A549 (cell line): ENCODE data around the gene PAXX. TPM values are rescaled to one million over a fixed set of nuclear protein-coding genes. Genes with fewer than 3 reads are reported as not detected.

Source experiments
- ATAC-seq, 2 experiments: fragments of 200-7000 bp in 1 of 2; fragments of >200 bp in 1 of 2; cut with Nextera tagmentation in 1 of 2; cut with Tn5 transposase in 1 of 2; 3 replicates each; pipeline versions ENCODE4 v1.8.0 to v1.9.1; 2018 to 2020; ENCODE audit warnings: mild to moderate bottlenecking in 1 of 2, moderate library complexity in 1 of 2
- CTCF ChIA-PET: fragments of 300-600 bp; sonication (Branson Sonifier 250); formaldehyde crosslinking; extraction: SDS; loops from one replicate; lab custom pipeline; 2021; ENCODE audit warnings: antibody characterized with exemption, inconsistent platforms; lab: Yijun Ruan, JAX
- POLR2A ChIA-PET: fragments of 350-600 bp; formaldehyde crosslinking; extraction: SDS; loops from one replicate; lab custom pipeline; 2021; ENCODE audit warnings: antibody characterized with exemption, inconsistent platforms; lab: Yijun Ruan, JAX
- DNase-seq, 2 experiments: peaks; one replicate each; pipeline versions ENCODE4 v3.0.0 to v3.0.0-alpha.2; 2011 to 2016; ENCODE audit warnings: low read depth in 1 of 2, low spot score in 1 of 2
- FAIRE-seq: peaks from 2 replicates; lab custom pipeline; 2011; peaks lifted over from hg19 to GRCh38; lab: Jason Lieb, UNC
- H3K27ac ChIP-seq, 2 experiments: fragments of >200 bp; sonication (Bioruptor Twin); formaldehyde crosslinking; 3 replicates each; pipeline ENCODE4 v1.5.1; 2016 to 2017
- H3K4me1 ChIP-seq: fragments of >200 bp; sonication (Bioruptor Twin); formaldehyde crosslinking; 3 replicates; pipeline ENCODE4 v1.6.1; 2016
- H3K4me2 ChIP-seq: fragments of >200 bp; sonication (Bioruptor Twin); formaldehyde crosslinking; 3 replicates; pipeline ENCODE4 v1.6.1; 2016
- H3K4me3 ChIP-seq: fragments of >200 bp; sonication (Bioruptor Twin); formaldehyde crosslinking; 3 replicates; pipeline ENCODE4 v1.5.1; 2016
- H3K9me3 ChIP-seq: fragments of >200 bp; sonication (Bioruptor Twin); formaldehyde crosslinking; 3 replicates; pipeline ENCODE4 v1.6.1; 2016
- FOSL2 ChIP-seq, 2 experiments: fragments of 450-650 bp in 1 of 2; fragments of >200 bp in 1 of 2; sonication (Bioruptor Twin) in 1 of 2; formaldehyde crosslinking; IDR thresholded peaks; 2 replicates each; pipeline versions ENCODE4 v1.5.0 to v1.6.1; 2016 to 2020; ENCODE audit warnings: mild to moderate bottlenecking in 1 of 2, moderate library complexity in 1 of 2
- HOXB5 ChIP-seq: fragments of 250-450 bp; sonication (Bioruptor Pico); IDR thresholded peaks from 2 replicates; pipeline ENCODE4 v1.5.0; 2020; ENCODE audit warnings: mild to moderate bottlenecking, moderate library complexity
- JUNB ChIP-seq: fragments of >200 bp; sonication (Bioruptor Twin); formaldehyde crosslinking; IDR thresholded peaks from 2 replicates; pipeline ENCODE4 v1.6.1; 2016
- MAFK ChIP-seq: fragments of 450-650 bp; IDR thresholded peaks from 2 replicates; pipeline ENCODE4 v1.6.1; 2014; ENCODE audit not compliant: partially characterized antibody
- MYC ChIP-seq: IDR thresholded peaks from 2 replicates; pipeline ENCODE4 v1.6.1; 2012; ENCODE audit warnings: mild to moderate bottlenecking, inconsistent platforms, low read length, improper control_type of control experiment, borderline replicate concordance
- POLR2A ChIP-seq: IDR thresholded peaks from 2 replicates; pipeline ENCODE4 v1.6.1; 2012; ENCODE audit warnings: mild to moderate bottlenecking, low read length
- POLR2AphosphoS2 ChIP-seq: conservative IDR thresholded peaks from 2 replicates; pipeline ENCODE4 v1.6.1; 2012; ENCODE audit warnings: low read length, improper control_type of control experiment, inconsistent platforms
- RAD21 ChIP-seq, 2 experiments: fragments of >200 bp in 1 of 2; sonication (Bioruptor Twin) in 1 of 2; formaldehyde crosslinking in 1 of 2; IDR thresholded peaks in 1 of 2; conservative IDR thresholded peaks in 1 of 2; 2 replicates in 1 of 2; 3 replicates in 1 of 2; pipeline ENCODE4 v1.6.1; 2012 to 2018; ENCODE audit warnings: inconsistent platforms in 1 of 2
- RNF2 ChIP-seq: fragments of 200-600 bp; sonication (generic); IDR thresholded peaks from 2 replicates; pipeline ENCODE4 v1.6.1; 2016; ENCODE audit warnings: low read depth, mild to moderate bottlenecking, antibody characterized with exemption, moderate library complexity, borderline replicate concordance
- TFCP2L1 ChIP-seq: fragments of 250-450 bp; sonication (Bioruptor Pico); IDR thresholded peaks from 2 replicates; pipeline ENCODE4 v1.5.0; 2021; ENCODE audit warnings: mild to moderate bottlenecking
- WGBS: methylation state at CpG from one replicate; pipeline ENCODE4 v1.1.6; 2017; ENCODE audit errors: missing lambda C conversion rate; 5-methylcytosine and 5-hydroxymethylcytosine counted together
- polyA plus RNA-seq, 4 experiments: library from polyadenylated mRNA; depleted of rRNA in 3 of 4; stranded (reverse); fragments of >200 nt; fragmentation: RNase III in 1 of 4; extraction: RNeasy Plus Mini Kit Qiagen cat#74134 plus additional on column Dnase treatment in 1 of 4; gene quantifications; 2 replicates in 3 of 4; 3 replicates in 1 of 4; pipeline ENCODE4 v1.2.3, GENCODE V29; 2011 to 2017
- TF ChIP-seq, protein P1 (sequence below): fragments of >200 bp; sonication (Bioruptor Twin); formaldehyde crosslinking; IDR thresholded peaks from 2 replicates; pipeline ENCODE4 v1.6.1; 2016
- TF ChIP-seq, protein P2 (sequence below): fragments of 250-450 bp; sonication (Bioruptor Pico); IDR thresholded peaks from 2 replicates; pipeline ENCODE4 v1.5.0; 2021; ENCODE audit warnings: mild to moderate bottlenecking, moderate library complexity, borderline replicate concordance
- TF ChIP-seq, protein P3 (sequence below): fragments of 150-350 bp; IDR thresholded peaks from 2 replicates; pipeline ENCODE4 v1.6.1; 2014; ENCODE audit warnings: low read depth, mild to moderate bottlenecking, low read length
- TF ChIP-seq, protein P4 (sequence below): IDR thresholded peaks from 2 replicates; pipeline ENCODE4 v1.6.1; 2012
- TF ChIP-seq, protein P5 (sequence below): IDR thresholded peaks from 2 replicates; pipeline ENCODE4 v1.6.1; 2012; ENCODE audit warnings: low read depth, borderline replicate concordance

PAXX gene
- polyA plus RNA-seq, 2 of the 4 experiments (the other 2 are of a cell fraction), result 15.6 to 53.2 TPM

DNA sequence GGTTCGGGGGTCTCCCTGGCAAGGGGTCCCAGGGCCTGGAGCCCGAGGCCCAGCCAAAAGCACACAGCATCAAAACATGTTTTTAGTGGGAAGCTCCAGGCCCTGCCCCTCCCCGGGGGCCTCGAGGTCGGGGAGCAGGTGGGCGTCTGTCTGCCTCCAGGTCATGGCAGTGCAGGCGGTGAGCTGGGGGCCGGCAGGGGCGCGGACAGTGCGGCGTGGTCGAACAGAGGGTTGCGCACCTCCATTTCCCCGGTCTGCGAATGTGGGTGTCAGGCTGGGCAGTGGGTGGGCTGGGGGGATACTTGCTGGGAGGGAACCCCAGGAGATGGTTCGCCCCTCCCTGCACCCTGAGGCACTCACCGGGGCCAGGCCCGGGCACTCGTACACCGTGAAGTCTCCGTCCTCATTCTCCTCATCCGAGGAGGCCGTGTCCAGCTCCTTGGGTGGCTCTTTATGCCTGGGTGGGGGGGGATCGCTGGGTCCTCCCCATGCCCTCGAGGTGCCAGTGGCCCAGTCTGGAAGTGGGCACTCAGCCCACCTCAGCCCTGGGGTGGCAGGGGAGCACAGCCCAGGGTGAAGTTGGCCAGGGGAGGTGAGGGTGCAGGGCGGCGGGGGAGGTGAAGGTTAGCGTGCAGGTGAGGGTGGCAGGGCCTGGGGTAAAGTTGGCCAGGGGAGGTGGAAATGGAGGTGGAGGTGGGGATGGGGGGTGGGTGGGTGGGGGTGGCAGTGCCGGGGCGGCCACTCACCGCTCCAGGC, 47.6 kb downstream of the PAXX start:
- CTCF ChIA-PET, result interaction anchor here (0.8 to 20.4 kb wide), 7 partner anchors 8 to 91 kb away, joined by 3 to 282 read pairs (median 5); partner anchors contain the start of genes ABCA2, C8G, FBXW5 and LCN12
- Histone ChIP-seq H3K4me2 (no peak overlapping the region), H3K27ac (no peak overlapping the region), H3K4me3 (no peak overlapping the region), H3K4me1 (peaks cover 19% of the 10 kb centered on the region), H3K9me3 (no peaks in the 10 kb centered on the region)
- DNase-seq, result no peak
- 88% methylated on average over 25 of the region's 32 CpGs for WGBS
- TF ChIP-seq FOSL2 (IDR thresholded peaks at IDR 0.05), result no peak
- no peak for TF ChIP-seq FOSL2 (CRISPR knock-in tag; IDR thresholded peaks at IDR 0.05)
- TF ChIP-seq MAFK, result no peak
- no peak for TF ChIP-seq TFCP2L1 (CRISPR knock-in tag)
- TF ChIP-seq, protein P1, sequence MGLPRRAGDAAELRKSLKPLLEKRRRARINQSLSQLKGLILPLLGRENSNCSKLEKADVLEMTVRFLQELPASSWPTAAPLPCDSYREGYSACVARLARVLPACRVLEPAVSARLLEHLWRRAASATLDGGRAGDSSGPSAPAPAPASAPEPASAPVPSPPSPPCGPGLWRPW, result no peak
- POLR2A ChIA-PET, result no interaction called here
- FAIRE-seq, result no peak
- no peak for ATAC-seq

DNA sequence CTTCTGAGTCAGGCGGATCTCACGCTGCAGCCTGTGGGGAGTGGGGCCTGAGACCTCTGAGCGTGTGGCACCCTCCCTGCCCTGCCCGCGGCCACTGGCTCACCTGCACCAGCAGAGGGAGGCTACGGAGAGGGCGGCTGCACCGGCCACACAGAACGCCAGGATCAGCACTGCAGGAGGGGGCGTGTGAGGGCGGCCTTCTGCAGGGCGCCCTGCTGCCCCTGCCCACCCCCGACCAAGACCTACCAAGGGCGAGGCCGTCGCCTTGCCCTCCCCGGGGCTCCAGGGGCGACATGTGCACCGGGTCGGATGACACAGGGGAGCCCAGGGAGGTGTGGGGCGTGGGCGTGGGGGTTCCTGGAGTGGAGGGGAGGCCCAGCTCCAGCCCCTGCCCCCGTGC, 48.3 kb downstream of the PAXX start:
- ChIA-PET CTCF (interaction anchor here (8.2 to 20.4 kb wide), 3 partner anchors 17 to 92 kb away, joined by 169 to 282 read pairs (median 207); partner anchors contain the start of genes ABCA2, C8G, FBXW5 and LCN12), POLR2A (no interaction called here)
- WGBS, result 85% methylated on average over 14 of the region's 23 CpGs
- no peak overlapping the region for H3K27ac ChIP-seq
- H3K4me2 ChIP-seq, result no peak overlapping the region
- H3K9me3 ChIP-seq, result no peaks in the 10 kb centered on the region
- peaks cover 16% of the 10 kb centered on the region for H3K4me1 ChIP-seq
- TF ChIP-seq JUNB (no peak), HOXB5 (CRISPR knock-in tag) (no peak), RAD21 (conservative IDR thresholded peaks at IDR 0.05 in 1 of 2, IDR thresholded peaks at IDR 0.05 in 1 of 2) (no peak), RNF2 (no peak)
- TF ChIP-seq, protein P2, sequence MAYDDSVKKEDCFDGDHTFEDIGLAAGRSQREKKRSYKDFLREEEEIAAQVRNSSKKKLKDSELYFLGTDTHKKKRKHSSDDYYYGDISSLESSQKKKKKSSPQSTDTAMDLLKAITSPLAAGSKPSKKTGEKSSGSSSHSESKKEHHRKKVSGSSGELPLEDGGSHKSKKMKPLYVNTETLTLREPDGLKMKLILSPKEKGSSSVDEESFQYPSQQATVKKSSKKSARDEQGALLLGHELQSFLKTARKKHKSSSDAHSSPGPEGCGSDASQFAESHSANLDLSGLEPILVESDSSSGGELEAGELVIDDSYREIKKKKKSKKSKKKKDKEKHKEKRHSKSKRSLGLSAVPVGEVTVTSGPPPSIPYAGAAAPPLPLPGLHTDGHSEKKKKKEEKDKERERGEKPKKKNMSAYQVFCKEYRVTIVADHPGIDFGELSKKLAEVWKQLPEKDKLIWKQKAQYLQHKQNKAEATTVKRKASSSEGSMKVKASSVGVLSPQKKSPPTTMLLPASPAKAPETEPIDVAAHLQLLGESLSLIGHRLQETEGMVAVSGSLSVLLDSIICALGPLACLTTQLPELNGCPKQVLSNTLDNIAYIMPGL (CRISPR knock-in tag), result no peak
- TF ChIP-seq, protein P3, sequence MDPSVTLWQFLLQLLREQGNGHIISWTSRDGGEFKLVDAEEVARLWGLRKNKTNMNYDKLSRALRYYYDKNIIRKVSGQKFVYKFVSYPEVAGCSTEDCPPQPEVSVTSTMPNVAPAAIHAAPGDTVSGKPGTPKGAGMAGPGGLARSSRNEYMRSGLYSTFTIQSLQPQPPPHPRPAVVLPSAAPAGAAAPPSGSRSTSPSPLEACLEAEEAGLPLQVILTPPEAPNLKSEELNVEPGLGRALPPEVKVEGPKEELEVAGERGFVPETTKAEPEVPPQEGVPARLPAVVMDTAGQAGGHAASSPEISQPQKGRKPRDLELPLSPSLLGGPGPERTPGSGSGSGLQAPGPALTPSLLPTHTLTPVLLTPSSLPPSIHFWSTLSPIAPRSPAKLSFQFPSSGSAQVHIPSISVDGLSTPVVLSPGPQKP, result no peak
- TF ChIP-seq, protein P4, sequence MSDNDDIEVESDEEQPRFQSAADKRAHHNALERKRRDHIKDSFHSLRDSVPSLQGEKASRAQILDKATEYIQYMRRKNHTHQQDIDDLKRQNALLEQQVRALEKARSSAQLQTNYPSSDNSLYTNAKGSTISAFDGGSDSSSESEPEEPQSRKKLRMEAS, result no peak
- no peak for DNase-seq
- no peak for FAIRE-seq
- H3K4me3 ChIP-seq, result no peak overlapping the region
- no peak; a peak in 1 of 6 replicates for ATAC-seq

DNA sequence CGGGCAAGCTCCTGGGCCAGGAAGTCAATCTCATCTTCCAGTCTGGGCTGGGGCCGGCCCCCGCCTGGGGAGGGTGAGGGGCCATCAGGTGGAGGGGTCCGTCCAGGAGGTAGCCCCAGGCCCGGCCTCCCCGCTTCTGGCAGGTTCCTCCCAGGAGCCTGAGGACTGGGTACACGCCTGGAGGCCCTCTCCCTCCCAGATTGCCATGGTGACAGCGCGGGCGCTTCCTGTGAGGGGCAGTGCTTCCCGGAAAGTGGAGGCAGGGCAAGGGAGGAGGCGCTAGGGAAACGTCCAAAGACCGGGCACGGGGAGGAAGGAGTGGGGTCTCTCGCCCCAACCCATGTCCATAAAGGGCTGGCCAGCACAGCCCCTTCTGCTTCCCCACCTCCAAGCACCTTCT, 48.9 kb downstream of the PAXX start:
- FAIRE-seq (no peak), DNase-seq (no peak), ATAC-seq (no peak)
- 60% methylated on average over 13 of the region's 16 CpGs for WGBS
- CTCF ChIA-PET, result interaction anchor here (4.4 to 20.4 kb wide), 4 partner anchors 13 to 92 kb away, joined by 48 to 282 read pairs (median 188); partner anchors contain the start of genes ABCA2, C8G, FBXW5 and LCN12
- no peak overlapping the region for H3K27ac ChIP-seq
- POLR2A ChIA-PET, result no interaction called here
- H3K9me3 ChIP-seq, result no peaks in the 10 kb centered on the region
- H3K4me2 ChIP-seq, result no peak overlapping the region
- no peak overlapping the region for H3K4me3 ChIP-seq
- H3K4me1 ChIP-seq, result peaks cover 15% of the 10 kb centered on the region
- no peak for TF ChIP-seq MYC
- TF ChIP-seq, protein P5, sequence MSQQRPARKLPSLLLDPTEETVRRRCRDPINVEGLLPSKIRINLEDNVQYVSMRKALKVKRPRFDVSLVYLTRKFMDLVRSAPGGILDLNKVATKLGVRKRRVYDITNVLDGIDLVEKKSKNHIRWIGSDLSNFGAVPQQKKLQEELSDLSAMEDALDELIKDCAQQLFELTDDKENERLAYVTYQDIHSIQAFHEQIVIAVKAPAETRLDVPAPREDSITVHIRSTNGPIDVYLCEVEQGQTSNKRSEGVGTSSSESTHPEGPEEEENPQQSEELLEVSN, result no peak
- no peak for TF ChIP-seq POLR2AphosphoS2
- no peak for TF ChIP-seq POLR2A
